ENCODE measurements around the gene MASP2.

MASP2 gene

GRCh38 chr1:10989095-10989494 is 57.9 kb downstream of the MASP2 start:
- DNase-seq (ENCODE audit: low read depth), result no peak

GRCh38 chr1:10987840-10988417 is 59.1 kb downstream of the MASP2 start:
- no peak for DNase-seq (ENCODE audit: low read depth)

DNA sequence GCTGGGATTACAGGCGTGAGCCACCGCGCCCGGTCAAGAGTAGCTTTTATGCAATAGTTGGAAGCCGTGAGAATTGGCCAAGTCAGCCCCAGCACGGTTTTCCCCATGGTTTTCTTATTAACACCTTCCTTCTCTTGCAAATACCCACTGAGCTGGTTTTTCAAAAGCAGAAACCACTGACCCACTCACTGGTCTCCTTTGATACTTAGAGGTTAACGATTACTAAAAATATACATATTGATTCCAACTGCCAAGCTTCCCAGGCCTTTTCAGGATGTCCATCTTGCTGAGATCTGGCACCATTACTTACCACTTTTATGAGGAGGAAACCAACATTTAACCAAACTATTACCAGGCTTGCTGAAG is 60.5 kb downstream of the MASP2 start:
- DNase-seq (ENCODE audit: low read depth), result no peak

DNA sequence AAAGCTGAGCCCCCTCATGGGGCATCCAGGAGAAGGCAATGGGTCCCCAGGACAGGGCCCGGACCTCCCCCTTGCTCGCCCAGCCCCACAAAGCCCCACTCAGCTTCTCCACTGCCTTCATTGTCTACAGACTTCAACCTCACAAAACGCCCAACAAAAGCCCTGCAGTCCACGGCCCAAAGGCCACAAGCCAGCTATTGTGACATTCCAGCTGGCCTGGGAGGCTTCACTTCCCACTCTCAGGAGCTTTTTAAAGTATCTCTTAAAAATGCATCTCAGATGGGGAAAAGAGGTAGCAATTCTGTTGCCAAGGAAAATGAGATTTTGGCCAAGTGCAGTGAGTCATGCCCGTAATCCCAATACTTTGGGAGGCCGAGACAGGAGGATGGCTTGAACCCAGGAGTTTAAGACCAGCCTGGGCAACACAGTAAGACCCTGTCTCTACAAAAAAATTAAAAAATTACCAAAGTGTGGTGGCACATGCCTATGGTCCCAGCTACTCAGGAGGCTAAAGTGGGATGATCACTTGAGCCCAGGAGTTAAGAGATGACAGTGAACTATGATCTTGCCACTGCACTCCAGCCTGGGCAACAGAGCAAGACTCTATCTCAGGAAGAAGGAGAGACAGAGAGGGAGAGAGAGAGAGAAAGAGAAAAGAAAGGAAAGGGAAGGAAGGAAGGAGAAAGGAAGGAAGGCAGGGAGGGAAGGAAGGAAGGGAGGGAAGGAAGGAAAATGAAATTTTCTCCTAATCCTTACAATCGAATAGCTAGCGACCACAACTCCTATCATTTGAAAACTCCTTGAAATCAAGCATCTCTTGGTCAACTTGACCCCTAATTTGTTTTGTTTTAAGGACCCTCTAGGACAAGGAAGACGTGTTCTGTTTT is 66.0 kb downstream of the MASP2 start:
- DNase-seq (ENCODE audit: low read depth), result peak; percentile 85

DNA sequence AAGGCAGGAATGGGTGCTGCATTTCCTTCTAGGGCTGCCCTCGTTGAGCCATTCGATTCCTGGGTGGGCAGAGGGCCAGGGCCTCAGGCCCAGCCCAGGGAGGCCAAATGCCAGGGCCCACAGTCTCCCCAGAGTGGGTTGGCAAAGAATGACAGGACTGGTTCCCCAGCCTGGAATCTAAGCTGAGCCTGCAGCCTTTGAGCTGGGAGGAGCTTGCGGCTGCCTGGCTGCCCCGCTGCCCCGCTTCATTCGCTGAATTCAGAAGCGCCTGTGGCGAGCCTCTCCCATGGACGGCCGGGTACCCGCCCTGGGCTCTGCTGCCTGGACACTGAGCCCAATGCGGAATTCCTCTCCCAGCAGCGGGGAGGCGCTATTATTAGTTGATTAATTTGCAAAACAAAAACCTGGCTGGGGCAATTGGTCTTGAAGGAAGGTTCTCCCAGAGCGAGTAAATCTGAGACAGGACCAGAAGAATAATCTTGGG is 66.9 kb downstream of the MASP2 start:
- peak; percentile 98 for DNase-seq (ENCODE audit: low read depth)

- DNase-seq (ENCODE audit: low read depth), result peak; percentile 84
Observed at GRCh38 chr1:10979483-10979920, 67.5 kb downstream of the MASP2 start.

DNA sequence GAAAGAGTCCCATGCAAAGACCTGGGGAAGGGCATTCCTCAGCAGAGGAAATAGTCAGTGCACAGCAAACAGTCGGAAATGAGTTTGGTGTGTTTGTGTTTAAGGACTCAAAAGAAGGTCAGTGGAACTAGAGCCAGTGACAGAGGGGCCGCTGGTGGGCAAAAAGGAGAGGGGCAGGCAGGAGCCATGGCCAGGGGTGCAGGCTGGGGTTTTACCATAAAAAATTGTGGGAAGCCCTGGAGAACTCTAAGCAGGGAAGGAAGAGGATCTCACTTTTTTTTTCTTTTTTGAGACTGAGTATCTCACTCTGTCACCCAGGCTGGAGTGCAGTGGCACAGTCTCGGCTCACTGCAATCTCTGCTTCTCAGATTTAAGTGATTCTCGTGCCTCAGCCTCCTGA is 68.3 kb downstream of the MASP2 start:
- DNase-seq (ENCODE audit: low read depth), result no peak

All from fibroblast of gingiva (primary cell).